Measurements from ENCODE around the gene CAMK2G.

CAMK2G gene

GRCh38 chr10:73828161-73828560 lies 46.2 kb downstream of the CAMK2G start (continued):
- TF ChIP-seq CSRNP3 (CRISPR knock-in tag; IDR thresholded peaks at IDR 0.05) (no peak), ARNTL (CRISPR knock-in tag; IDR thresholded peaks at IDR 0.05; ENCODE audit: borderline replicate concordance, low read depth) (no peak), ZNF70 (CRISPR knock-in tag; IDR thresholded peaks at IDR 0.05) (no peak)

GRCh38 chr10:73827346-73828089 lies 46.8 kb downstream of the CAMK2G start:
- peak; percentile 23; the same call in 2 of the 3 replicates for ATAC-seq
- no peak for TF ChIP-seq ZNF8 (CRISPR knock-in tag; IDR thresholded peaks at IDR 0.05)
- no peak for TF ChIP-seq TSHZ2 (CRISPR knock-in tag; IDR thresholded peaks at IDR 0.05)
- TF ChIP-seq CSRNP3 (CRISPR knock-in tag; IDR thresholded peaks at IDR 0.05) = no peak
- no peak for TF ChIP-seq PATZ1 (CRISPR knock-in tag; IDR thresholded peaks at IDR 0.05; ENCODE audit: borderline replicate concordance)
- TF ChIP-seq GLIS3 (CRISPR knock-in tag; IDR thresholded peaks at IDR 0.05) = no peak
- TF ChIP-seq OSR1 (CRISPR knock-in tag; IDR thresholded peaks at IDR 0.05) = no peak
- TF ChIP-seq ZFP3 (CRISPR knock-in tag; IDR thresholded peaks at IDR 0.05) = no peak
- no peak for TF ChIP-seq PPARA (CRISPR knock-in tag; IDR thresholded peaks at IDR 0.05; ENCODE audit: borderline replicate concordance)
- no peak for TF ChIP-seq RARB (CRISPR knock-in tag; IDR thresholded peaks at IDR 0.05)
- no peak for TF ChIP-seq ISL1 (CRISPR knock-in tag; IDR thresholded peaks at IDR 0.05)
- no peak for TF ChIP-seq BACH2 (CRISPR knock-in tag; IDR thresholded peaks at IDR 0.05; ENCODE audit: borderline replicate concordance)
- no peak for TF ChIP-seq ARNTL (CRISPR knock-in tag; IDR thresholded peaks at IDR 0.05; ENCODE audit: borderline replicate concordance, low read depth)
- TF ChIP-seq ESRRG (CRISPR knock-in tag; IDR thresholded peaks at IDR 0.05) = no peak
- no peak for TF ChIP-seq ZFP30 (CRISPR knock-in tag; IDR thresholded peaks at IDR 0.05)

- TF ChIP-seq ISL1 (CRISPR knock-in tag; IDR thresholded peaks at IDR 0.05) (no peak), ESRRG (CRISPR knock-in tag; IDR thresholded peaks at IDR 0.05) (no peak), ZFP3 (CRISPR knock-in tag; IDR thresholded peaks at IDR 0.05) (no peak), ZNF565 (CRISPR knock-in tag; conservative IDR thresholded peaks at IDR 0.05; ENCODE audit: low read depth) (no peak), RARB (CRISPR knock-in tag; IDR thresholded peaks at IDR 0.05) (no peak), SNAI2 (CRISPR knock-in tag; IDR thresholded peaks at IDR 0.05) (no peak), ZNF8 (CRISPR knock-in tag; IDR thresholded peaks at IDR 0.05) (no peak)
- ATAC-seq = no peak
Observed at GRCh38 chr10:73824146-73824725, 50.1 kb downstream of the CAMK2G start.

- ATAC-seq = no peak
- no peak for TF ChIP-seq ESRRG (CRISPR knock-in tag; IDR thresholded peaks at IDR 0.05)
- no peak for TF ChIP-seq TSHZ2 (CRISPR knock-in tag; IDR thresholded peaks at IDR 0.05)
- TF ChIP-seq POU6F1 (CRISPR knock-in tag; IDR thresholded peaks at IDR 0.05; ENCODE audit: borderline replicate concordance, low read depth) = no peak
- no peak for TF ChIP-seq SNAI2 (CRISPR knock-in tag; IDR thresholded peaks at IDR 0.05)
- TF ChIP-seq CREB5 (CRISPR knock-in tag; IDR thresholded peaks at IDR 0.05; ENCODE audit: low read depth) = no peak
- TF ChIP-seq ZFP30 (CRISPR knock-in tag; IDR thresholded peaks at IDR 0.05) = no peak
- TF ChIP-seq ZNF70 (CRISPR knock-in tag; IDR thresholded peaks at IDR 0.05) = no peak
- no peak for TF ChIP-seq PPARA (CRISPR knock-in tag; IDR thresholded peaks at IDR 0.05; ENCODE audit: borderline replicate concordance)
- TF ChIP-seq ZNF8 (CRISPR knock-in tag; IDR thresholded peaks at IDR 0.05) = no peak
- no peak for TF ChIP-seq ZFP3 (CRISPR knock-in tag; IDR thresholded peaks at IDR 0.05)
- no peak for TF ChIP-seq ZC3H10 (CRISPR knock-in tag; IDR thresholded peaks at IDR 0.05)
Observed at GRCh38 chr10:73823391-73823790, 51.0 kb downstream of the CAMK2G start.
